ENCODE results near the gene SRD5A1.

Gene SRD5A1

GRCh38 chr5:6623941-6624340 lies 9.3 kb upstream of the SRD5A1 start:
- no peak for DNase-seq (ENCODE audit: low spot score)
- in situ Hi-C loops (cut with MboI; ENCODE audit: low pct_unique_long_range_greater_than_20kb, low sequenced_read_pairs, unreplicated experiment): no loop called here

GRCh38 chr5:6626508-6626907 lies 6.7 kb upstream of the SRD5A1 start:
- no peak for TF ChIP-seq CTCF (IDR thresholded peaks at IDR 0.05; ENCODE audit: extremely low read depth, insufficient read depth, missing control alignments)
- in situ Hi-C loops (cut with MboI; ENCODE audit: low pct_unique_long_range_greater_than_20kb, low sequenced_read_pairs, unreplicated experiment): loop anchor here (25.0 kb wide), 1 partner anchor 111 kb away; no protein-coding TSS in a partner anchor
- no peak for DNase-seq (ENCODE audit: low spot score)

More at GRCh38 chr5:6623941-6624340, 9.3 kb upstream of the SRD5A1 start:
- no peak for TF ChIP-seq CTCF (IDR thresholded peaks at IDR 0.05; ENCODE audit: extremely low read depth, insufficient read depth, missing control alignments)

DNA sequence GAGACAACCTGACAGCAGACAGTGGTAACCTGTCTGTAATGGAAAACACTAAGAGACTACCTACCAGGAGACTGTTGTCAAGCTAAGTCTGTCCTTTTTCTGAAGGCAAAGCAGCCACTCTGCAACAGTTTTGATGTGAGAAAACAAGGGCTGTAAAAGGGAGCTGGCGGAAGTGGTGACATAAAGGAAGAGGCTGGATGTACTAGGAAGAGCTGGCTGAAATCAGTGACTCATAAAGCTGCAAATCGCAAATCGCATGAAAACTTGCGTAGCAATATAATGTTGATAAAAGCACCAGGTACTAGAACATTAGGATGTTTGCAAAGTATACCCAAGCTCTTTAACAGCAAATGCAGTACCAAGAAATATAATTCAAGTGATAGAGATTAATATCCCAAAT lies 1.8 kb upstream of the SRD5A1 start:
- TF ChIP-seq CTCF (IDR thresholded peaks at IDR 0.05; ENCODE audit: extremely low read depth, insufficient read depth, missing control alignments): no peak
- in situ Hi-C loops (cut with MboI; ENCODE audit: low pct_unique_long_range_greater_than_20kb, low sequenced_read_pairs, unreplicated experiment): loop anchor here (25.0 kb wide), 1 partner anchor 106 kb away; no protein-coding TSS in a partner anchor
- DNase-seq (ENCODE audit: low spot score): no peak

GRCh38 chr5:6632324-6632887 lies 834 bp upstream of the SRD5A1 start:
- TF ChIP-seq CTCF (IDR thresholded peaks at IDR 0.05; ENCODE audit: extremely low read depth, insufficient read depth, missing control alignments): no peak
- no peak for DNase-seq (ENCODE audit: low spot score)
- in situ Hi-C loops (cut with MboI; ENCODE audit: low pct_unique_long_range_greater_than_20kb, low sequenced_read_pairs, unreplicated experiment): loop anchor here (25.0 kb wide), 1 partner anchor 105 kb away; no protein-coding TSS in a partner anchor

GRCh38 chr5:6633469-6634245 lies 417 bp downstream of the SRD5A1 start:
- no peak for TF ChIP-seq CTCF (IDR thresholded peaks at IDR 0.05; ENCODE audit: extremely low read depth, insufficient read depth, missing control alignments)
- in situ Hi-C loops (cut with MboI; ENCODE audit: low pct_unique_long_range_greater_than_20kb, low sequenced_read_pairs, unreplicated experiment): loop anchor here (25.0 kb wide), 1 partner anchor 104 kb away; no protein-coding TSS in a partner anchor
- DNase-seq (ENCODE audit: low spot score): no peak

GRCh38 chr5:6634306-6634705 lies 1.1 kb downstream of the SRD5A1 start:
- no peak for TF ChIP-seq CTCF (IDR thresholded peaks at IDR 0.05; ENCODE audit: extremely low read depth, insufficient read depth, missing control alignments)
- DNase-seq (ENCODE audit: low spot score): peak; percentile 57
- in situ Hi-C loops (cut with MboI; ENCODE audit: low pct_unique_long_range_greater_than_20kb, low sequenced_read_pairs, unreplicated experiment): loop anchor here (25.0 kb wide), 1 partner anchor 103 kb away; no protein-coding TSS in a partner anchor

Measured in GM13977 (cell line).